ENCODE measurements around the gene WDFY4.

Gene WDFY4

GRCh38 chr10:48981310-48981907, 296.7 kb downstream of the WDFY4 start:
- no peak for DNase-seq (ENCODE audit: low read depth, low spot score)

DNA sequence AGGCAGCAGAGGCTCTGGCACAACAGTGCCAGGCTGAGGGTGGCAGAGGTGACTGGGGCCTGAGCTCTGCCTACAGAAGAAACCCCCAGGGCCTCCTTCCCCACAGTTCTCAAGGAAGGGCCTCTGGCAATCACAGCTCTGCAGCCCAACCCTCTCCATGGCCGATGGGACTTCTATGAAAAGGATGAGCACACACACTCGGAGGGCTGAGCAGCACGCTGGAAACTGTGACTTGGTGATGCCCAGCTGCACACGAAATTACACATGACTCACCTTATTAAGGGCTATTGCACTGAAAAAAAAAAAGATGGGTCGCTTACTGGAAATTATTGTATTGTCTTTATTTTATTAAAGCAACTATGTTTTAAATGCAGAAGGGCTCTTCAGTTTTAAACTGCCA, 297.9 kb downstream of the WDFY4 start:
- no peak for DNase-seq (ENCODE audit: low read depth, low spot score)

GRCh38 chr10:48983648-48984351, 299.1 kb downstream of the WDFY4 start:
- no peak for DNase-seq (ENCODE audit: low read depth, low spot score)

- no peak for DNase-seq (ENCODE audit: low read depth, low spot score)
Observed at GRCh38 chr10:48985621-48986158, 301.0 kb downstream of the WDFY4 start.

- no peak for DNase-seq (ENCODE audit: low read depth, low spot score)
Observed at GRCh38 chr10:48990226-48990625, 305.6 kb downstream of the WDFY4 start.

- no peak for DNase-seq (ENCODE audit: low read depth, low spot score)
Observed at GRCh38 chr10:48993627-48994026, 309.0 kb downstream of the WDFY4 start.

GRCh38 chr10:48996329-48996728, 311.7 kb downstream of the WDFY4 start:
- no peak for DNase-seq (ENCODE audit: low read depth, low spot score)

GRCh38 chr10:48999346-48999745, 314.7 kb downstream of the WDFY4 start:
- DNase-seq (ENCODE audit: low read depth, low spot score), result no peak

GRCh38 chr10:49000437-49001398, 316.0 kb downstream of the WDFY4 start:
- DNase-seq (ENCODE audit: low read depth, low spot score), result no peak

DNA sequence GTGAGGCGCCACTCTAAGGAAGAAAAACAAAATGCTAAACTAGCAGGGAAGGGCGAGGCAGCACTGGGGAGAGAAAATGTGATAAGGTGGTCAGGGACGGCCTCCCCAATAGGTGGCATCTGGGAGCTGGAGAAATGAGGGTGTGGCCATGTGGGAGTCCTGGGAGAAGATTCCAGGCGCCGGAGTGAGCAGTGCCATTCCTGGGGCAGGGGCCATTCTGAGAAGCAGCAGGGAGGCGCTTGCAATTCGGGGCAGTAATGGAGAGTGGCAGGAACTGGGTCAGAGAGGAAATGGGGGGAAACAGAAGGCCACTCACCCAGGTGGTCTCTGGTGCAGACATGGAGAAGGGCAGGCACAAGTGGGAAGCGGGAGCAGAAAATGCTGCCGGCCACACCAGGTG, 316.7 kb downstream of the WDFY4 start:
- no peak for DNase-seq (ENCODE audit: low read depth, low spot score)

- no peak for DNase-seq (ENCODE audit: low read depth, low spot score)
Observed at GRCh38 chr10:49001870-49002672, 317.4 kb downstream of the WDFY4 start.

DNA sequence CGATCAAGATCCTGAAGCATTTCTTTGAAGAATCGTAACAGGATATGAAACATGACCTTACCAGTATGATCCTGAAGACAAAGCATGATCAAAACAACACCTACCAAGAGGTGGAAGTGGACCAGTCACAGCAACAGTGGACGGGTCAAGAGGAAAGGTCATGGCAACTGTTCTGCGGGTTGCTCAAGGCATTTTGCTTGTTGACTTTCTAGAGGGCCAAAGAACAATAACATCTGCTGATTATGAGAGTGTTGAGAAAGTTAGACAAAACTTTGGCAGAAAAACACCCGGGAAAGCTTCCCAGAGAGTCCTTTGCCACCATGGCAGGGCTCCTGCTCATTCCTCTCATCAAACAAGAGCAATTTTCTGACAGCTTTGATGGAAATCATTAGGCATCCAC, 320.6 kb downstream of the WDFY4 start:
- no peak for DNase-seq (ENCODE audit: low read depth, low spot score)

- no peak for DNase-seq (ENCODE audit: low read depth, low spot score)
Observed at GRCh38 chr10:49007129-49007528, 322.5 kb downstream of the WDFY4 start.

- no peak for DNase-seq (ENCODE audit: low read depth, low spot score)
Observed at GRCh38 chr10:49008091-49008490, 323.4 kb downstream of the WDFY4 start.

- DNase-seq (ENCODE audit: low read depth, low spot score), result no peak
Observed at GRCh38 chr10:49008505-49009198, 324.0 kb downstream of the WDFY4 start.

DNA sequence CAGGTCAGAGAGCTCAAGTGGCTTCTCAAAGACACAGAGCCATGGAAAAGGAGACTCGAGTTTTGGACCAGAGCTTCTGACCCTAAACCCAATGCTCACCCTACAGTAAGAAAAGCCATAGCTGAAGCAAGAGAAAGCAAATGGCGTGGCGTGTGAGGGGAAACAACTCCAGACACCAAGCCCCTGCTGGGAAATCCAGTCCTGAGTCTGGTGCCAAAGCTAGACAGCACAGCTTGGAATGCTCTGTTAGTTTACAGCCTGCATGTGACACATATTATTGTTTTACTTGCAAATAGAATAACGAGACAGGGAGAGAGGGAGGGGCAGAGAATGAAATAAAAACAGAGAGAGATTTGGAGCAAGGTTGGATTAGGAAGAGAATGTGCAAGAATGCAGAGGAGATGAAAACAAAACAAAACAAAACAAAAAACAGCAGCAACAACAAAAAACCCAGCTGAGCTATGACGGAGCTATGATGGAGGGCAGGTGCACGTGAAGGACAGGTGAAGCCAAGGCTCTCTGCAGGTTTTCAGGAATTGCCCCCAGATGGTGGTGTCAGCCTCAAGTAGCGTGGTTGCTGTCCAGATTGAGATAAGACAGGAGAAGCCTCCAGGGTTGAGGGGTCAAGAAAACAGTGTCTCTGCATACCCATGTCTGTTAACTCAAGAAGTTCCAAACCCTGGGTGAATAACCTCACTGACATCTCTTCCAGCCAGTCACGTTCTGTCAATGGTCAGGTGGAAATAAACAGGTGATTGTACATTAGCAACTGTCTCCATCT, 324.7 kb downstream of the WDFY4 start:
- DNase-seq (ENCODE audit: low read depth, low spot score), result no peak

GRCh38 chr10:49010295-49010694, 325.6 kb downstream of the WDFY4 start:
- DNase-seq (ENCODE audit: low read depth, low spot score), result no peak

GRCh38 chr10:49010865-49011264, 326.2 kb downstream of the WDFY4 start:
- no peak for DNase-seq (ENCODE audit: low read depth, low spot score)

DNA sequence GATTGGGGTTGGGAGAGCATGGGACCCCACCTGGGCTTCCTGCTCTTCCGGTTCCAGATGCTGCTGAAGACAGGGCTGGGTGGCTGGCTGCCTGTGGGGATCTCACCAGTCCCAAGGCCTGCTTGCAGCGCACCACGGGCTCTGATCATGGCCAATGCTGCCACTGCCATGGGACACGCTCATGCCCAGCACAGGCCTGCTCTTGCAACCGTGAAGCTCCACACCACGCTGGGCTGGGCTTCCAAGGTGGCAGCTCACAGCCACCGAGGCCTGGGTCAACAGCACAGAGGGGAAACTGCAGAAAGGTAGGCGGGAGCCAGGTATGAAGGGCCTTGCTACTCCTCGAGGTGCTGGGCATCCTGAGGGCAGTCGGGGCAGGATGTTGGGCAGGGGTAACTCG, 327.1 kb downstream of the WDFY4 start:
- no peak for DNase-seq (ENCODE audit: low read depth, low spot score)

DNA sequence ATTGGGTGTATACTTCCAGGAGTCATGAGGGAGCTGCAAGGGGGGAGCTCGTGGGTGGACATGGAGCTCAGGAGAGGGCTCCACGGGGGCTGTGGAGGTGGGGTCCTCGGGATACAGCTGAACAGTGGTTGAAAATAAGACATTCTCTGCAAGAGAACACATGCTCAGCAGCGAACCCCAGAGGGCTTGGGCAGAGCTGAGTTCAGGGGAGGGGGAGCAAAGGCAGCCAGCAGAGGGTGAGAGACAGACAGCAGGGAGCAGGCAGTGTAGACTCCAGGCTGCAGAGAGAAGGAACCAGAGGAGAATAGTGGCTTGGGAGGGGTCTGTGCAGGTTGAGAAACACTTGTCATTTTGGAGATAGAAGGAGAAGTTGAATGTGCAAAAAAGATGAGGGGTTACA, 327.9 kb downstream of the WDFY4 start:
- DNase-seq (ENCODE audit: low read depth, low spot score), result no peak
